SU-DHL-6 (cell line): ENCODE data around the gene PITX3.

Source experiments
- H2AFZ ChIP-seq: fragments of 200-600 bp; sonication (generic); 2 replicates; pipeline ENCODE4 v1.6.1; 2014; ENCODE audit warnings: low read depth, mild to moderate bottlenecking, moderate library complexity, mixed read lengths, antibody characterized with exemption, low read length; ENCODE audit not compliant: severe bottlenecking
- H3F3A ChIP-seq: fragments of 200-600 bp; shearing (Covaris generic); 2 replicates; pipeline ENCODE4 v1.6.0; 2016; ENCODE audit warnings: antibody characterized with exemption, mild to moderate bottlenecking; ENCODE audit not compliant: insufficient read depth
- H3K27ac ChIP-seq: fragments of 200-600 bp; sonication (generic); 2 replicates; pipeline ENCODE4 v1.5.1; 2016; ENCODE audit warnings: low read depth, mild to moderate bottlenecking, low read length, moderate library complexity, mixed read lengths
- H3K27me3 ChIP-seq: fragments of 200-600 bp; sonication (generic), shearing (Covaris generic); 2 replicates; pipeline ENCODE4 v1.6.0; 2014; ENCODE audit warnings: mild to moderate bottlenecking, low read length
- H3K36me3 ChIP-seq: fragments of 200-600 bp; sonication (generic); 2 replicates; pipeline ENCODE4 v1.6.1; 2014; ENCODE audit warnings: mild to moderate bottlenecking, low read length, mixed read lengths
- H3K4me2 ChIP-seq: fragments of 300-600, 200-600 bp; shearing (Covaris generic), sonication (generic); 2 replicates; pipeline ENCODE4 v1.6.0; 2014; ENCODE audit warnings: low read length, low read depth, mild to moderate bottlenecking; ENCODE audit not compliant: poor library complexity, severe bottlenecking
- H3K4me3 ChIP-seq: fragments of 200-600 bp; sonication (generic); 2 replicates; pipeline ENCODE4 v1.5.1; 2014; ENCODE audit warnings: antibody characterized with exemption, low read length, mild to moderate bottlenecking, mixed read lengths; ENCODE audit not compliant: insufficient read depth, poor library complexity, severe bottlenecking
- H3K79me2 ChIP-seq: fragments of 200-600 bp; sonication (generic); 2 replicates; pipeline ENCODE4 v1.6.1; 2014; ENCODE audit warnings: mild to moderate bottlenecking, low read length, moderate library complexity; ENCODE audit not compliant: insufficient read depth
- H3K9ac ChIP-seq: fragments of 200-600 bp; sonication (generic); 2 replicates; pipeline ENCODE4 v1.7.0; 2014; ENCODE audit warnings: mild to moderate bottlenecking, low read length
- H3K9me2 ChIP-seq: fragments of 200-600 bp; sonication (generic); replicated peaks from 2 replicates; pipeline ENCODE4 v1.6.1; 2014; ENCODE audit warnings: low read length; ENCODE audit not compliant: insufficient read depth
- H3K9me3 ChIP-seq: fragments of 200-600 bp; sonication (generic); 2 replicates; pipeline ENCODE4 v1.6.1; 2014; ENCODE audit warnings: low read length, mixed read lengths; ENCODE audit not compliant: insufficient read depth
- H4K20me1 ChIP-seq: fragments of 200-600 bp; sonication (generic); 2 replicates; pipeline ENCODE4 v1.6.1; 2014; ENCODE audit warnings: low read depth, mild to moderate bottlenecking, antibody characterized with exemption, low read length, moderate library complexity, mixed read lengths
- EZH2phosphoT487 ChIP-seq: fragments of 200-600 bp; sonication (generic), shearing (Covaris generic); conservative IDR thresholded peaks from 2 replicates; pipeline ENCODE4 v1.6.1; 2018; ENCODE audit warnings: mild to moderate bottlenecking, antibody characterized with exemption, low read length, moderate library complexity, mixed read lengths
- TF ChIP-seq, protein P1 (sequence below): fragments of 200-600 bp; sonication (generic); IDR thresholded peaks from one replicate; pipeline ENCODE4 v1.5.1; 2017; ENCODE audit warnings: antibody characterized with exemption, mild to moderate bottlenecking, low read length, moderate library complexity; ENCODE audit not compliant: insufficient read depth, poor library complexity, severe bottlenecking

Gene PITX3

DNA sequence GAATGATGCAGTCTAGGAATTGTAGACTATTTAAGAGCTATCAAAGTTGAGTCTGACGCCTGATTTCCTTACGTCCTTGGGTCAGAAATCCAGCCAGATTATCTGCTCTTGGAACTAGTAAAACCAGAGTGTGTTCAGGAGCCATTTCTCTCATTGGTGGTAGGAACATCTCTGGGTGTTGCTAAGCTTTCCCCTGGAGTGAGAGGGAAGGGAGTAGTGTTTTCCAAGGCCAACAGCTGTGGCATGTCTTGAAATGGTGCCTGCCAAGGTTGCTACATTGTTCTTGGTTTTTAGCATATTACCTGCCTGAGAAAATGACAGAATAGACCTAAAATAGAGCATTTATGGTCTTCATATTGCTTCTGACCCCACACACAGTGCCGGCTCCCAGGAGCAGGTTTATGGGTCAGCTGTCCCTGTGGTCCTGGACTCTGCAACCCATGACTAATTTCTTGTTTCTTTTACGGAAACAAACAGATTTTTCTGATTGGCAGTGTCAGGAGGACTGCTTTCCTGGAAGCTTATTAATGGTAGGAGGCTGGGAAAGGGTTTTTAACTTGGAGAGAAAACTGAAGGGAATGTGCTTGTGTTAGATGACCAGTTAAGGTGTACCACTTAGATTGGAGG is 21.5 kb upstream of the PITX3 start:
- no peak overlapping the region for H3K9ac ChIP-seq
- H3K27ac ChIP-seq: no peak overlapping the region
- no peaks in the 10 kb centered on the region for H3K27me3 ChIP-seq
- 0 out of 2 replicates have a peak, but pooled peaks cover 5% of the 10 kb centered on the region for H3F3A ChIP-seq
- H3K4me2 ChIP-seq: no peak overlapping the region
- H3K9me3 ChIP-seq: no peaks in the 10 kb centered on the region
- no peak overlapping the region for H2AFZ ChIP-seq
- TF ChIP-seq EZH2phosphoT487: no peak
- TF ChIP-seq, protein P1, sequence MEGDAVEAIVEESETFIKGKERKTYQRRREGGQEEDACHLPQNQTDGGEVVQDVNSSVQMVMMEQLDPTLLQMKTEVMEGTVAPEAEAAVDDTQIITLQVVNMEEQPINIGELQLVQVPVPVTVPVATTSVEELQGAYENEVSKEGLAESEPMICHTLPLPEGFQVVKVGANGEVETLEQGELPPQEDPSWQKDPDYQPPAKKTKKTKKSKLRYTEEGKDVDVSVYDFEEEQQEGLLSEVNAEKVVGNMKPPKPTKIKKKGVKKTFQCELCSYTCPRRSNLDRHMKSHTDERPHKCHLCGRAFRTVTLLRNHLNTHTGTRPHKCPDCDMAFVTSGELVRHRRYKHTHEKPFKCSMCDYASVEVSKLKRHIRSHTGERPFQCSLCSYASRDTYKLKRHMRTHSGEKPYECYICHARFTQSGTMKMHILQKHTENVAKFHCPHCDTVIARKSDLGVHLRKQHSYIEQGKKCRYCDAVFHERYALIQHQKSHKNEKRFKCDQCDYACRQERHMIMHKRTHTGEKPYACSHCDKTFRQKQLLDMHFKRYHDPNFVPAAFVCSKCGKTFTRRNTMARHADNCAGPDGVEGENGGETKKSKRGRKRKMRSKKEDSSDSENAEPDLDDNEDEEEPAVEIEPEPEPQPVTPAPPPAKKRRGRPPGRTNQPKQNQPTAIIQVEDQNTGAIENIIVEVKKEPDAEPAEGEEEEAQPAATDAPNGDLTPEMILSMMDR: no peak
- H3K9me2 ChIP-seq: no peaks in the 10 kb centered on the region
- peaks cover 12% of the 10 kb centered on the region; the same call in 1 of the 2 replicates for H3K36me3 ChIP-seq
- peaks cover 35% of the 10 kb centered on the region for H3K79me2 ChIP-seq
- no peaks in the 10 kb centered on the region for H4K20me1 ChIP-seq
- no peak overlapping the region for H3K4me3 ChIP-seq

DNA sequence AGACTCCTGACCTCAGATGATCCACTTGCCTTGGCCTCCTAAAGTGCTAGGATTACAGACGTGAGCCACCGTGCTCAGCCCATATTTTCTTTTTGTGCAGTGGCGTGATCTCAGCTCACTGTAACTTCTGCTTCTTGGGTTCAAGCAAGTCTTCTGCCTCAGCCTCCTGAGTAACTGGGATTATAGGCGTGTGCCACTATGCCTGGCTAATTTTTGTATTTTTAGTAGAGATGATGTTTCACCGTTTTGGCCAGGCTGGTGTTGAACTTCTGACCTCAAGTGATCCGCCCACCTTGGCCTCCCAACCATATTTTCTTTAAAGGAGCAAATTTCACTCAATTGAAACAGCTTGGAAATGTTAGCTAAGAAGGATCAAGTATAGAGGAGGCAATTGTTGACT is 20.5 kb upstream of the PITX3 start:
- Histone ChIP-seq H3K4me2 (no peak overlapping the region), H3K9me3 (no peaks in the 10 kb centered on the region), H3K79me2 (peaks cover 44% of the 10 kb centered on the region), H3K4me3 (no peak overlapping the region), H3K27ac (no peak overlapping the region), H3K9ac (no peak overlapping the region), H3K27me3 (no peaks in the 10 kb centered on the region), H2AFZ (no peak overlapping the region), H3F3A (0 out of 2 replicates have a peak, but pooled peaks cover 5% of the 10 kb centered on the region), H3K9me2 (no peaks in the 10 kb centered on the region), H3K36me3 (peaks cover 12% of the 10 kb centered on the region; the same call in 1 of the 2 replicates), H4K20me1 (no peaks in the 10 kb centered on the region)
- TF ChIP-seq, protein P1: no peak
- no peak for TF ChIP-seq EZH2phosphoT487

DNA sequence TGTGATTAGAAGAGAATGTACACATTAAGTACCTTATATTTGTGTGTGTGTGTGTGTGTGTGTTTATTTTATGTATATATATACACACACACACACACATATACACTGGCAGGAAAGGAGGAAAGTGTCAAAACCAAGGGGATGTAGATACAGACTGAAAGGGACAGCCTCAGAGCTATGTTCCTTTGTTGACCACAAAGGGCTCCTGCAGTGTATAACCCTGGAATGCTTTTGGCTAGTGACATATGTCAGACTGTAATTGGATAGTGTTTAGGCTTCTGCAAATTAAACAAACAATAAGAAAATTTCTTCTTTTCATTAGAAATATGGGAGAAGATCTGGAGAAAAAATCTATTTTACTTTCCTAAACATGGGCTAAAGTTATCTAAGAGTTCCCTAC is 19.9 kb upstream of the PITX3 start:
- TF ChIP-seq, protein P1: no peak
- no peak for TF ChIP-seq EZH2phosphoT487
- Histone ChIP-seq H3K9me2 (no peaks in the 10 kb centered on the region), H3K9me3 (no peaks in the 10 kb centered on the region), H3K36me3 (peaks cover 12% of the 10 kb centered on the region; the same call in 1 of the 2 replicates), H3K27me3 (no peaks in the 10 kb centered on the region), H3K4me3 (no peak overlapping the region), H2AFZ (no peak overlapping the region), H3K27ac (no peak overlapping the region), H3K79me2 (peaks cover 45% of the 10 kb centered on the region), H3K9ac (no peak overlapping the region), H4K20me1 (no peaks in the 10 kb centered on the region), H3K4me2 (no peak overlapping the region), H3F3A (0 out of 2 replicates have a peak, but pooled peaks cover 5% of the 10 kb centered on the region)
